Mucosa of stomach (tissue), 1 donor: ENCODE results near the gene ABCE1.
"Not testable (repeated sequence)": the region's sequence is repeated elsewhere in the genome, so short reads cannot be mapped to it uniquely, and the experiment has no call there.

Source experiments
- H3K27me3 ChIP-seq: one replicate; pipeline ENCODE4 v1.7.0; 2013; ENCODE audit warnings: mild to moderate bottlenecking, low read length; ENCODE audit not compliant: control insufficient read depth, insufficient read depth
- H3K36me3 ChIP-seq: one replicate; pipeline ENCODE4 v1.7.0; 2013; ENCODE audit warnings: low read length; ENCODE audit not compliant: control insufficient read depth, insufficient read depth
- H3K4me1 ChIP-seq: one replicate; pipeline ENCODE4 v1.7.0; 2013; ENCODE audit warnings: mild to moderate bottlenecking, low read length; ENCODE audit not compliant: control insufficient read depth, insufficient read depth
- H3K4me3 ChIP-seq: one replicate; pipeline ENCODE4 v1.7.0; 2013; ENCODE audit warnings: low read length
- H3K9ac ChIP-seq: one replicate; pipeline ENCODE4 v1.7.0; 2013; ENCODE audit warnings: mild to moderate bottlenecking, low read length, moderate library complexity
- H3K9me3 ChIP-seq: one replicate; pipeline ENCODE4 v1.7.0; 2013; ENCODE audit warnings: mild to moderate bottlenecking, low read length, moderate library complexity; ENCODE audit not compliant: control insufficient read depth
- donor health status: Pancreatic carcinoma.

ABCE1 gene

GRCh38 chr4:145125396-145125795 is 27.3 kb downstream of the ABCE1 start:
- H3K4me3 ChIP-seq, result no peak overlapping the region
- H3K9me3 ChIP-seq, result no peaks in the 10 kb centered on the region
- H3K36me3 ChIP-seq, result no peaks in the 10 kb centered on the region
- no peaks in the 10 kb centered on the region for H3K27me3 ChIP-seq
- H3K9ac ChIP-seq, result no peak overlapping the region
- no peaks in the 10 kb centered on the region for H3K4me1 ChIP-seq

GRCh38 chr4:145130130-145130529 is 32.0 kb downstream of the ABCE1 start:
- Histone ChIP-seq H3K4me3 (no peak overlapping the region), H3K27me3 (no peaks in the 10 kb centered on the region), H3K4me1 (no peaks in the 10 kb centered on the region), H3K9ac (no peak overlapping the region), H3K9me3 (no peaks in the 10 kb centered on the region), H3K36me3 (no peaks in the 10 kb centered on the region)

- no peaks in the 10 kb centered on the region for H3K9me3 ChIP-seq
- no peaks in the 10 kb centered on the region for H3K36me3 ChIP-seq
- H3K4me1 ChIP-seq, result no peaks in the 10 kb centered on the region
- no peaks in the 10 kb centered on the region for H3K27me3 ChIP-seq
- H3K9ac ChIP-seq, result no peak overlapping the region
- H3K4me3 ChIP-seq, result no peak overlapping the region
Measured at GRCh38 chr4:145130788-145131399, 32.8 kb downstream of the ABCE1 start.

GRCh38 chr4:145131848-145132247 is 33.7 kb downstream of the ABCE1 start:
- Histone ChIP-seq H3K9ac (no peak overlapping the region), H3K4me1 (no peaks in the 10 kb centered on the region), H3K36me3 (no peaks in the 10 kb centered on the region), H3K4me3 (no peak overlapping the region), H3K27me3 (no peaks in the 10 kb centered on the region), H3K9me3 (no peaks in the 10 kb centered on the region)

- Histone ChIP-seq H3K4me3 (no peak overlapping the region), H3K9ac (no peak overlapping the region), H3K27me3 (no peaks in the 10 kb centered on the region), H3K4me1 (no peaks in the 10 kb centered on the region), H3K9me3 (no peaks in the 10 kb centered on the region), H3K36me3 (peaks cover under 1% of the 10 kb centered on the region)
Measured at GRCh38 chr4:145132511-145133098, 34.5 kb downstream of the ABCE1 start.

- H3K9ac ChIP-seq, H3K4me3 ChIP-seq, H3K9me3 ChIP-seq, H3K36me3 ChIP-seq, H3K4me1 ChIP-seq, H3K27me3 ChIP-seq: not testable (repeated sequence)
Measured at GRCh38 chr4:145136219-145136618, 38.1 kb downstream of the ABCE1 start.

GRCh38 chr4:145148980-145149379 is 50.9 kb downstream of the ABCE1 start:
- Histone ChIP-seq H3K9me3 (no peaks in the 10 kb centered on the region), H3K27me3 (no peaks in the 10 kb centered on the region), H3K4me3 (no peak overlapping the region), H3K9ac (no peak overlapping the region), H3K4me1 (no peaks in the 10 kb centered on the region), H3K36me3 (peaks cover 4% of the 10 kb centered on the region)

- Histone ChIP-seq H3K4me1 (no peaks in the 10 kb centered on the region), H3K9me3 (no peaks in the 10 kb centered on the region), H3K4me3 (no peak overlapping the region), H3K9ac (no peak overlapping the region), H3K27me3 (no peaks in the 10 kb centered on the region), H3K36me3 (peaks cover 4% of the 10 kb centered on the region)
Measured at GRCh38 chr4:145153181-145153903, 55.2 kb downstream of the ABCE1 start.

GRCh38 chr4:145153904-145154298 is 55.8 kb downstream of the ABCE1 start:
- H3K4me1 ChIP-seq, result no peaks in the 10 kb centered on the region
- H3K9ac ChIP-seq, result no peak overlapping the region
- H3K36me3 ChIP-seq, result peaks cover 3% of the 10 kb centered on the region
- no peak overlapping the region for H3K4me3 ChIP-seq
- no peaks in the 10 kb centered on the region for H3K9me3 ChIP-seq
- H3K27me3 ChIP-seq, result no peaks in the 10 kb centered on the region

GRCh38 chr4:145154573-145154972 is 56.5 kb downstream of the ABCE1 start:
- H3K4me3 ChIP-seq, result no peak overlapping the region
- no peaks in the 10 kb centered on the region for H3K36me3 ChIP-seq
- H3K9ac ChIP-seq, result no peak overlapping the region
- H3K4me1 ChIP-seq, result no peaks in the 10 kb centered on the region
- H3K27me3 ChIP-seq, result no peaks in the 10 kb centered on the region
- H3K9me3 ChIP-seq, result no peaks in the 10 kb centered on the region

GRCh38 chr4:145155268-145155870 is 57.3 kb downstream of the ABCE1 start:
- no peaks in the 10 kb centered on the region for H3K36me3 ChIP-seq
- H3K4me1 ChIP-seq, result no peaks in the 10 kb centered on the region
- H3K9ac ChIP-seq, result no peak overlapping the region
- no peak overlapping the region for H3K4me3 ChIP-seq
- no peaks in the 10 kb centered on the region for H3K27me3 ChIP-seq
- no peaks in the 10 kb centered on the region for H3K9me3 ChIP-seq

GRCh38 chr4:145156986-145157385 is 58.9 kb downstream of the ABCE1 start:
- no peaks in the 10 kb centered on the region for H3K36me3 ChIP-seq
- H3K9ac ChIP-seq, result no peak overlapping the region
- no peaks in the 10 kb centered on the region for H3K9me3 ChIP-seq
- no peak overlapping the region for H3K4me3 ChIP-seq
- no peaks in the 10 kb centered on the region for H3K4me1 ChIP-seq
- H3K27me3 ChIP-seq, result no peaks in the 10 kb centered on the region
